Peyer's patch (tissue), 4 donors: ENCODE results near the gene SULT1A2.

Source experiments
- POLR2A ChIP-seq, 2 donors: fragments of 450-650 bp; IDR thresholded peaks; one replicate each; pipeline ENCODE4 v1.5.1; 2017; ENCODE audit warnings: antibody characterized with exemption in 2 of 2, mild to moderate bottlenecking in 2 of 2, moderate library complexity in 2 of 2
- TF ChIP-seq, protein P1 (sequence below), 6 experiments: fragments of 450-650 bp in 4 of 6; fragments of 200-600 bp in 2 of 6; sonication (generic) in 1 of 6; IDR thresholded peaks; one replicate each; pipeline ENCODE4 v1.5.1; 2017 to 2019; ENCODE audit warnings: antibody characterized with exemption in 6 of 6, mild to moderate bottlenecking in 3 of 6, moderate library complexity in 1 of 6

DNA sequence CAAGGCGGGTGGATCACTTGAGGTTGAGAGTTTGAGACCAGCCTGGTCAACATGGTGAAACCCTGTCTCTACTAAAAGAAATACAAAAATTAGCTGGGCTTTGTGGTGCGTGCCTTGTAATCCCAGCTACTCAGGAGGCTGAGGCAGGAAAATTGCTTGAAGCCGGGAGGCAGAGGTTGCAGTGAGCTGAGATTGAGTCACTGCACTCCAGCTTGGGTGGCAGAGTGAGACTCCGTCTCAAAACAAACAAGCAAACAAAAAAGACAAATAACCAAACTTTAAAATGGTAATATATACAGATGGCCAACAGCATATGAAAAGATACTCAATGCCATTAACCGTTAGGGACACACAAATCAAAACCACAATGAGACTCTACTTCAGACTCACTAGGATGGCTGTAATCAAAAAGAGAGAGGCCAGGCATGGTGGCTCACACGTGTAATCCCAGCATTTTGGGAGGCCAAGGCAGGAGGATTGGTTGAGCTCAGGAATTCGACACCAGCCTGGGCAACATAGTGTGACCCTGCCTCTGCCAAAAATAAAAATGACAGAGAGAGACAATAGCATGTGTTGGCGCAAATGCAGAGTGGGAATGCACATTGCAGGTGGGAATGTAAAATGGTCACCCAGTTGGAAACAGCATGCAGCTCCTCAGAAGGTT, 21.3 kb downstream of the SULT1A2 start:
- TF ChIP-seq, protein P1, sequence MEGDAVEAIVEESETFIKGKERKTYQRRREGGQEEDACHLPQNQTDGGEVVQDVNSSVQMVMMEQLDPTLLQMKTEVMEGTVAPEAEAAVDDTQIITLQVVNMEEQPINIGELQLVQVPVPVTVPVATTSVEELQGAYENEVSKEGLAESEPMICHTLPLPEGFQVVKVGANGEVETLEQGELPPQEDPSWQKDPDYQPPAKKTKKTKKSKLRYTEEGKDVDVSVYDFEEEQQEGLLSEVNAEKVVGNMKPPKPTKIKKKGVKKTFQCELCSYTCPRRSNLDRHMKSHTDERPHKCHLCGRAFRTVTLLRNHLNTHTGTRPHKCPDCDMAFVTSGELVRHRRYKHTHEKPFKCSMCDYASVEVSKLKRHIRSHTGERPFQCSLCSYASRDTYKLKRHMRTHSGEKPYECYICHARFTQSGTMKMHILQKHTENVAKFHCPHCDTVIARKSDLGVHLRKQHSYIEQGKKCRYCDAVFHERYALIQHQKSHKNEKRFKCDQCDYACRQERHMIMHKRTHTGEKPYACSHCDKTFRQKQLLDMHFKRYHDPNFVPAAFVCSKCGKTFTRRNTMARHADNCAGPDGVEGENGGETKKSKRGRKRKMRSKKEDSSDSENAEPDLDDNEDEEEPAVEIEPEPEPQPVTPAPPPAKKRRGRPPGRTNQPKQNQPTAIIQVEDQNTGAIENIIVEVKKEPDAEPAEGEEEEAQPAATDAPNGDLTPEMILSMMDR (IDR thresholded peaks at IDR 0.05): no peak
- TF ChIP-seq POLR2A (IDR thresholded peaks at IDR 0.05): no peak
